ENCODE measurements around the gene CLIP1.

Gene CLIP1

DNA sequence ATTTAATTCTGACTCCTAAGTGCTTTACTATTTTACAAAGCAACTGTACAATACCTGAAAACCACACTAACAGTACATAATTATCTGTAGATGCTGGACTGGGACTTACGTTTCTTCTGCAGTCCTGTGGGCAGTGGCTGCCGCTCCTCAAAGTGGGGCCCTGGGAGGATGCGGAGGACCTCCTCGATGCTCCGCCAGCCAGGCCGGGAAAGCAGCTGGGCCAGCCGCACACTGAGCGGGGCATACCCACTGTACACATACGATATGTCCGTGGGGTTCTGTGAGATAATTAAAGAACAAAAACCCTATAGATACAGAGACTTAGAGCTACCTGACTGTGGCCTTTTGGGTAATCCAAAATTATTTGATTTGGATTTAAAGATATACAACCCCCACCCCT lies 189.8 kb downstream of the CLIP1 start:
- DNase-seq = no peak
- Histone ChIP-seq H3K36me3 (peaks cover 23% of the 10 kb centered on the region), H3K27me3 (no peaks in the 10 kb centered on the region), H3K4me3 (ENCODE audit: low read depth, low read length) (no peak overlapping the region), H3K9me3 (no peaks in the 10 kb centered on the region), H3K4me1 (peaks cover 10% of the 10 kb centered on the region)
- TF ChIP-seq, protein P1, sequence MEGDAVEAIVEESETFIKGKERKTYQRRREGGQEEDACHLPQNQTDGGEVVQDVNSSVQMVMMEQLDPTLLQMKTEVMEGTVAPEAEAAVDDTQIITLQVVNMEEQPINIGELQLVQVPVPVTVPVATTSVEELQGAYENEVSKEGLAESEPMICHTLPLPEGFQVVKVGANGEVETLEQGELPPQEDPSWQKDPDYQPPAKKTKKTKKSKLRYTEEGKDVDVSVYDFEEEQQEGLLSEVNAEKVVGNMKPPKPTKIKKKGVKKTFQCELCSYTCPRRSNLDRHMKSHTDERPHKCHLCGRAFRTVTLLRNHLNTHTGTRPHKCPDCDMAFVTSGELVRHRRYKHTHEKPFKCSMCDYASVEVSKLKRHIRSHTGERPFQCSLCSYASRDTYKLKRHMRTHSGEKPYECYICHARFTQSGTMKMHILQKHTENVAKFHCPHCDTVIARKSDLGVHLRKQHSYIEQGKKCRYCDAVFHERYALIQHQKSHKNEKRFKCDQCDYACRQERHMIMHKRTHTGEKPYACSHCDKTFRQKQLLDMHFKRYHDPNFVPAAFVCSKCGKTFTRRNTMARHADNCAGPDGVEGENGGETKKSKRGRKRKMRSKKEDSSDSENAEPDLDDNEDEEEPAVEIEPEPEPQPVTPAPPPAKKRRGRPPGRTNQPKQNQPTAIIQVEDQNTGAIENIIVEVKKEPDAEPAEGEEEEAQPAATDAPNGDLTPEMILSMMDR (IDR thresholded peaks at IDR 0.05; ENCODE audit: low read depth, low read length) = no peak

DNA sequence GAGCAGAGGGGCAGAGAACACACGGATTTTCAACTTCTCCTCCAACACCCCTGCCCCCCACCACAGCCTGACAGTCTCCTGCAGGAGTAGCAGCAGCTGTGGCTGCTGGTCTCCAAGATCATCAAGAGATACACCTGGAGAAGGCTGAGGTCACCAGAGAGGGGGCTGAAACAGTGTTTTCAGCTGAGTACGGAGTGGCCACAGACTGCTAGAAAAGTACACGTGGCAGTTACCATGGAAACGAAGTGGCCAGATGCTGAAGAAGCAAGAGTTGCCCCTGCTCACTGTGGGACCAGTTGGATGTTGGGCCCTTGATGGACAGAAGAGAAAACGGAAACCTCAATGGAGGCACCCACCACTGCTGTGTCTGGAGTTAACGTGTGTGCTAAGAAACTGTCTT lies 191.7 kb downstream of the CLIP1 start:
- peaks cover 10% of the 10 kb centered on the region for H3K4me1 ChIP-seq
- H3K36me3 ChIP-seq = peaks cover 22% of the 10 kb centered on the region
- DNase-seq = no peak
- TF ChIP-seq, protein P1 (IDR thresholded peaks at IDR 0.05; ENCODE audit: low read depth, low read length) = no peak
- H3K9me3 ChIP-seq = no peaks in the 10 kb centered on the region
- no peak overlapping the region for H3K4me3 ChIP-seq (ENCODE audit: low read depth, low read length)
- H3K27me3 ChIP-seq = no peaks in the 10 kb centered on the region

DNA sequence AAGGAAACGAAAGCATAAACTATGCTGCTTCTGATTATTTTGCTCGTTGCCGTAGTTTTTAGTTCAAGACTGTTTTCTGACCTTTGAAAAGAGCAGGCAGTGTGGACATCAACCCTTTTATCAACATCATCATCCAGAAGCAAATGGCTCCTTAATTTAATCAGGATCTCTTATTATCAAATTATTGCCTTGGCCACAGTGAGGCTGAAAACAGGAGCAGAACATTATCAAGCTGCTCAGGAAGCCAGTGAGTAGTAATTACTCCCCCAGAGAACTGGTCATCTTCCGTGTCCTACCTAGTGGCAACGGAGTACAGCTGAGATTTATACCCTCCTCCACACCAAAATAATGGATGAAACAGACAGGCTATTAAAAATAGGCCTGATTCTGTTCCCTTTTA lies 194.4 kb downstream of the CLIP1 start:
- Histone ChIP-seq H3K36me3 (peaks cover 27% of the 10 kb centered on the region), H3K4me1 (peaks cover 10% of the 10 kb centered on the region), H3K27me3 (no peaks in the 10 kb centered on the region), H3K9me3 (no peaks in the 10 kb centered on the region), H3K4me3 (ENCODE audit: low read depth, low read length) (peak overlapping the region; percentile 94)
- peak; percentile 81 for DNase-seq
- TF ChIP-seq, protein P1 (IDR thresholded peaks at IDR 0.05; ENCODE audit: low read depth, low read length) = no peak

DNA sequence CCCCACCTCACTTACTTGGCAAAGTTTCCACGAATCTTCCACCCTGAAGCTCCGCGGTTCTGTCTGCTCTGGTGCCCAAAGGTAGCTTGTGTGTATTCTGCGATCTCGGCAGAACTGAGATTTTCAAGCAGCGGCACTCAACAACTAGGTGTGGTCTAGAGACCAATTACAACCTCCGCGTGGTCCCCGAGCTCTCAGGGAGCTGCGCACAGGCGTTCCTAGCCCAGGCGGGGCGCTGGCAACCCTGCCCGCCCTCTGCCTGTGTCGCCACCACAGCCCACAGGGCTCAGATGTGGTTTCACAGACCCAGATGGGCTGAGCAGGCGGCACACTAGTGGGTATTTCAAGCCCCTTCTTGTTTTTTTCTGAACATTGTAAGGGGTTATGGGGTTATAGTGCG lies 195.1 kb downstream of the CLIP1 start:
- peaks cover 31% of the 10 kb centered on the region for H3K36me3 ChIP-seq
- DNase-seq = peak; percentile 87
- TF ChIP-seq, protein P1 (IDR thresholded peaks at IDR 0.05; ENCODE audit: low read depth, low read length) = peak; percentile 23; the same call in 1 of the 2 replicates
- H3K4me3 ChIP-seq (ENCODE audit: low read depth, low read length) = peak overlapping the region; percentile 94
- peaks cover 10% of the 10 kb centered on the region for H3K4me1 ChIP-seq
- H3K9me3 ChIP-seq = no peaks in the 10 kb centered on the region
- no peaks in the 10 kb centered on the region for H3K27me3 ChIP-seq

DNA sequence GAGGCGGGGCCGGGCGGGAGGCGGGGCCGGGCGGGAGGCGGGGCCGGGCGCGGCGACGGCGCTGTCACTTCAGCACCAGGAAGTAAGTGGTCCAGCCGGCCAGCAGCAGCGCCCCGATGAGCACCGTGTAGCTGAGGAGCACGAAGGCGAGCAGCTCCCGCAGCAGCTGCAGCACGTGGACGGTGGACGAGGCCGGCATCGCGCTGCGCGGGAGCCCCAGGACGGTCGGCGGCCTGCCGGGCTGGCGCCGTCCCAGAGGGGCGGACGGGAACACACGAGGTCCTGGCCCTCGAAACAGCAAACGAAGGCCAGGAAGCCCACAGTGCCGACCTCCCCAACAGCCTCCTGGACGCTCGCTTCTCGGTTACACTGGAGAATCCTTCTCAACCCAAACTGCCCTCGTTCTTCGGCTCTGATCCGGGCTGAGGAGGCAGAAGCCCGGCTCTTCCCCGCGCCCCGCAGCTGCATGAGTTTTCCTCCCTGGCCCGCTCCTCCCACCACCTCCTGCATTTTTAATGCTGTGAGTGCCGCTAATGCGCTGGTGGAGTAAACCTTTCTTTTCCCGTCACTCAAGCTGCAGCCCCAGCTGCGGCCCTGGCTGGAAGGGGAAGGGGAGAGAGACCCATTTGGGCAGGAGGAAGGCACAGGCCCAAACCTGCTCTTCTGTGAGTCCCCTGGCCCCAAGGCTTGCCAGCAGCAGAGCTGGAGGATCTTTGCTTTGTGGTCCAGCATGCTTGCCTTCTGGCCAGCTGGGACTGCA lies 195.9 kb downstream of the CLIP1 start:
- TF ChIP-seq, protein P1 (IDR thresholded peaks at IDR 0.05; ENCODE audit: low read depth, low read length) = no peak

DNA sequence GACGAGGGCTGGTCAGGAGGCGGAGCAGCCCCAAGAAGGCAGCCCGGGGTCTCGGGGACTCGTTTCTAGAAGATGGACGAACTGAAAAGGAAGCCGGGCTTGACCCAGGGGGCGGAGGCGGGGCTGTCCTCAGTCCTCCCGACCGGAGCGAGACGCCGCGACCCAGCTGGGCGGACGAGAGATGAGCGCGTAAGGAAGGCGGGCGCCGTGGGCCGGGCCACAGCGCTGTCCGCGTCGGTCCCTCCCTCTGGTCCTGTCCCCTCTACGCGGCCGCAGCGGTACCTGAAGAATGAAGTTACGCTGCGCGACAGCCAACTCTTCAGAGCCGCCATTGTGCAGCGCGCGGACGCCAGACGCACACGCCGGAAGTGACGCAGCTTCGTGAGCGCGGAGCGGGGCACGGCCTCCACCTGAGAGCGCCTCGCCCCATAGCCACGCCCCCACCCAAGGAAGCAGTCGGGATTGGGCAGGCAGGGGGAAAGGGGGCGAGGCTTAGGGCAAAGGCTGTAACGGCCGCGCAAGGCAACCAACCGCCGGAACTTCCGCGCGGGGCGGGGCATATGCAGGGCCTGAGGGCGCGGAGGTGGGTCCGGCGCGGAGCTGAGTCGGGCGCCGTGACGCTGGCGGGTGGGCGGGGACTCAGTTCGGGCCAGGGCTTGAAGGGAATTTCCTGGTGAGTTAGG lies 196.6 kb downstream of the CLIP1 start, which contains the start of gene DIABLO:
Gene DIABLO (minus strand): TSS at position 370 of the 683 bp plus-strand sequence. CDS start 38 bp downstream, at position 332.
- Histone ChIP-seq H3K9me3 (no peaks in the 10 kb centered on the region), H3K4me1 (peaks cover 10% of the 10 kb centered on the region), H3K4me3 (ENCODE audit: low read depth, low read length) (peak within 1 kb of the TSS; percentile 94), H3K27me3 (no peaks in the 10 kb centered on the region), H3K36me3 (peaks cover 38% of the 10 kb centered on the region)
- peak; percentile 100 for DNase-seq
- TF ChIP-seq, protein P1 (IDR thresholded peaks at IDR 0.05; ENCODE audit: low read depth, low read length) = no peak

More for the DNA sequence above, 195.9 kb downstream of the CLIP1 start:
- Histone ChIP-seq H3K4me3 (ENCODE audit: low read depth, low read length) (peak overlapping the region; percentile 94), H3K36me3 (peaks cover 37% of the 10 kb centered on the region), H3K27me3 (no peaks in the 10 kb centered on the region), H3K9me3 (no peaks in the 10 kb centered on the region), H3K4me1 (peaks cover 10% of the 10 kb centered on the region)
- DNase-seq = peak; percentile 36
